GM23338 (cell line): ENCODE measurements around the gene TSPEAR. TPM values are rescaled to one million over a fixed set of nuclear protein-coding genes. Genes with fewer than 3 reads are reported as not detected.

Experiments used
- ATAC-seq: fragments of 200-7000 bp; cut with Tn5 transposase; 3 replicates; pipeline ENCODE4 v1.9.1; 2020
- DNase-seq: peaks from one replicate; pipeline ENCODE4 v3.0.0-alpha.2; 2015; ENCODE audit warnings: low spot score
- H2AFZ ChIP-seq: fragments of 200-600 bp; sonication (generic); 2 replicates; pipeline ENCODE4 v1.8.0; 2016; ENCODE audit warnings: antibody characterized with exemption, mild to moderate bottlenecking, moderate library complexity
- H3F3A ChIP-seq: fragments of 200-600 bp; sonication (generic); replicated peaks from 2 replicates; pipeline ENCODE4 v1.8.0; 2017; ENCODE audit warnings: antibody characterized with exemption, mixed run types, low read depth
- H3K27ac ChIP-seq: fragments of 200-600 bp; sonication (generic); 2 replicates; pipeline ENCODE4 v1.6.1; 2016; ENCODE audit warnings: low read depth
- H3K27me3 ChIP-seq: fragments of 200-600 bp; sonication (generic); 2 replicates; pipeline ENCODE4 v1.8.0; 2016; ENCODE audit warnings: mild to moderate bottlenecking, mixed run types, moderate library complexity; ENCODE audit not compliant: insufficient read depth
- H3K36me3 ChIP-seq: fragments of 200-600 bp; sonication (generic); 2 replicates; pipeline ENCODE4 v1.8.0; 2016; ENCODE audit warnings: mild to moderate bottlenecking; ENCODE audit not compliant: insufficient read depth
- H3K4me1 ChIP-seq: fragments of 200-600 bp; sonication (generic); 2 replicates; pipeline ENCODE4 v1.8.0; 2016; ENCODE audit warnings: mild to moderate bottlenecking, moderate library complexity; ENCODE audit not compliant: insufficient read depth
- H3K4me2 ChIP-seq: fragments of 200-600 bp; sonication (generic); 2 replicates; pipeline ENCODE4 v1.7.1; 2017; ENCODE audit warnings: mixed run types
- H3K4me3 ChIP-seq: fragments of 200-600 bp; sonication (generic); 2 replicates; pipeline ENCODE4 v1.6.1; 2016; ENCODE audit warnings: mixed run types
- H3K79me2 ChIP-seq: fragments of 200-600 bp; sonication (generic); replicated peaks from 2 replicates; pipeline ENCODE4 v1.8.0; 2017; ENCODE audit warnings: mild to moderate bottlenecking; ENCODE audit not compliant: insufficient read depth
- H3K9me2 ChIP-seq: fragments of 200-600 bp; sonication (generic); 2 replicates; pipeline ENCODE4 v1.8.0; 2017; ENCODE audit not compliant: insufficient read depth
- H4K20me1 ChIP-seq: fragments of 200-600 bp; sonication (generic); replicated peaks from 2 replicates; pipeline ENCODE4 v1.8.0; 2017; ENCODE audit warnings: mild to moderate bottlenecking; ENCODE audit not compliant: insufficient read depth
- H3K27ac Mint-ChIP-seq: 2 replicates; pipeline ENCODE4 v1.8.0; 2020; ENCODE audit warnings: inconsistent platforms, mild to moderate bottlenecking, moderate library complexity, mixed read lengths
- H3K27me3 Mint-ChIP-seq: 3 replicates; pipeline ENCODE4 v1.8.0; 2022; ENCODE audit warnings: low read depth, mild to moderate bottlenecking, moderate library complexity, mixed read lengths, inconsistent platforms; ENCODE audit not compliant: insufficient read depth, poor library complexity
- H3K36me3 Mint-ChIP-seq: 3 replicates; pipeline ENCODE4 v1.8.0; 2021; ENCODE audit warnings: low read depth, mild to moderate bottlenecking, inconsistent platforms, moderate library complexity, mixed read lengths
- H3K4me1 Mint-ChIP-seq: 3 replicates; pipeline ENCODE4 v1.8.0; 2020; ENCODE audit warnings: mild to moderate bottlenecking, inconsistent platforms, mixed read lengths
- H3K4me3 Mint-ChIP-seq: 3 replicates; pipeline ENCODE4 v1.8.0; 2021; ENCODE audit warnings: moderate library complexity, mild to moderate bottlenecking, inconsistent platforms, mixed read lengths
- H3K9me3 Mint-ChIP-seq: 3 replicates; pipeline ENCODE4 v1.8.0; 2020; ENCODE audit warnings: moderate library complexity, mild to moderate bottlenecking, inconsistent platforms, mixed read lengths
- ETS1 ChIP-seq: IDR thresholded peaks from 2 replicates; pipeline ENCODE4 v1.6.1; 2016; ENCODE audit warnings: antibody characterized with exemption
- EZH2 ChIP-seq: fragments of 200-600 bp; sonication (generic); IDR thresholded peaks from one replicate; pipeline ENCODE4 v1.8.0; 2017; ENCODE audit warnings: antibody characterized with exemption, mild to moderate bottlenecking, low read depth; ENCODE audit not compliant: unreplicated experiment
- JUNB ChIP-seq: IDR thresholded peaks from one replicate; pipeline ENCODE4 v1.6.1; 2016; ENCODE audit warnings: antibody characterized with exemption; ENCODE audit not compliant: unreplicated experiment
- NANOG ChIP-seq: IDR thresholded peaks from 2 replicates; pipeline ENCODE4 v1.6.1; 2016; ENCODE audit warnings: antibody characterized with exemption, borderline replicate concordance
- POLR2AphosphoS5 ChIP-seq: IDR thresholded peaks from 2 replicates; pipeline ENCODE4 v1.6.1; 2016; ENCODE audit warnings: antibody characterized with exemption, low read depth
- REST ChIP-seq: IDR thresholded peaks from one replicate; pipeline ENCODE4 v1.6.1; 2018; ENCODE audit warnings: antibody characterized with exemption; ENCODE audit not compliant: unreplicated experiment
- ZNF114 ChIP-seq: fragments of 250-450 bp; sonication (Bioruptor Pico); IDR thresholded peaks from 2 replicates; pipeline ENCODE4 v1.5.0; 2020; ENCODE audit warnings: mild to moderate bottlenecking, moderate library complexity
- ZNF331 ChIP-seq: fragments of 250-450 bp; sonication (Bioruptor Pico); IDR thresholded peaks from 2 replicates; pipeline ENCODE4 v1.5.0; 2020; ENCODE audit warnings: low read depth, mild to moderate bottlenecking, moderate library complexity
- polyA plus RNA-seq: library from polyadenylated mRNA; unstranded; fragments of >200 nt; fragmentation: Nextera tagmentation; extraction: Ambion mirVana; gene quantifications from 2 replicates; pipeline ENCODE4 v1.2.1, GENCODE V29; 2016
- total RNA-seq: library from RNA; depleted of rRNA; stranded (reverse); fragments of >200 nt; shearing (Covaris generic); gene quantifications from 2 replicates; pipeline ENCODE4 v1.2.3, GENCODE V29; 2014
- TF ChIP-seq, protein P1 (sequence below), 2 experiments: fragments of 200-600 bp in 1 of 2; sonication (generic) in 1 of 2; conservative IDR thresholded peaks; 2 replicates each; pipeline versions ENCODE4 v1.5.1 to v1.6.1; 2016 to 2017; ENCODE audit warnings: antibody characterized with exemption in 2 of 2, low read depth in 2 of 2, mild to moderate bottlenecking in 2 of 2, moderate library complexity in 1 of 2
- TF ChIP-seq, protein P2 (sequence below): fragments of 250-450 bp; sonication (Bioruptor Pico); IDR thresholded peaks from 2 replicates; pipeline ENCODE4 v1.5.0; 2020; ENCODE audit warnings: mild to moderate bottlenecking, moderate library complexity

The TSPEAR gene
- total and polyA plus RNA-seq, 2 experiments from 2014 or later, result 0.35 to 0.92 TPM

DNA sequence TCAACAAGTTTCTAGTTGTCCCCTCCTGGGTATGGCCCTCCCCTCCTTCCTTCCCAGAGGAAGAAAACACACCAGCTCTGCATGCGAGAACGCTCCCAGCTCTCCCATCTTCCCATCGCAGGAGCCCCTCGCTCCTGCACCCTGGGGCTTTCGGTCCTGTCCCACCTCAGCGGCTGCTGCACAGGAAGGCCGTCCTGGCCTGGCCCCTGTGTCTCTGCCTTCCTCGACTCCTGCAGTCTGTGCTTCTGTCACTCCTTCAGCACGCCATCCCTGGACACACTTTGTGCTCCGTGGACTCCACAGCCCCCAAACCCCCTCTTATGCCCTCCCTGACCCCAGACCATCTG, 194.6 kb downstream of the TSPEAR start (continued):
- TF ChIP-seq, protein P1, sequence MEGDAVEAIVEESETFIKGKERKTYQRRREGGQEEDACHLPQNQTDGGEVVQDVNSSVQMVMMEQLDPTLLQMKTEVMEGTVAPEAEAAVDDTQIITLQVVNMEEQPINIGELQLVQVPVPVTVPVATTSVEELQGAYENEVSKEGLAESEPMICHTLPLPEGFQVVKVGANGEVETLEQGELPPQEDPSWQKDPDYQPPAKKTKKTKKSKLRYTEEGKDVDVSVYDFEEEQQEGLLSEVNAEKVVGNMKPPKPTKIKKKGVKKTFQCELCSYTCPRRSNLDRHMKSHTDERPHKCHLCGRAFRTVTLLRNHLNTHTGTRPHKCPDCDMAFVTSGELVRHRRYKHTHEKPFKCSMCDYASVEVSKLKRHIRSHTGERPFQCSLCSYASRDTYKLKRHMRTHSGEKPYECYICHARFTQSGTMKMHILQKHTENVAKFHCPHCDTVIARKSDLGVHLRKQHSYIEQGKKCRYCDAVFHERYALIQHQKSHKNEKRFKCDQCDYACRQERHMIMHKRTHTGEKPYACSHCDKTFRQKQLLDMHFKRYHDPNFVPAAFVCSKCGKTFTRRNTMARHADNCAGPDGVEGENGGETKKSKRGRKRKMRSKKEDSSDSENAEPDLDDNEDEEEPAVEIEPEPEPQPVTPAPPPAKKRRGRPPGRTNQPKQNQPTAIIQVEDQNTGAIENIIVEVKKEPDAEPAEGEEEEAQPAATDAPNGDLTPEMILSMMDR (conservative IDR thresholded peaks at IDR 0.05; ENCODE audit: low read depth in 2 of 2), result no peak
- no peak for TF ChIP-seq POLR2AphosphoS5
- TF ChIP-seq EZH2, result no peak

GRCh38 chr21:44516342-44516741, 195.0 kb downstream of the TSPEAR start:
- Histone ChIP-seq H3K27me3 (no peaks in the 10 kb centered on the region), H3K9me2 (0 out of 2 replicates have a peak, but pooled peaks cover 6% of the 10 kb centered on the region), H4K20me1 (no peaks in the 10 kb centered on the region), H3K79me2 (no peaks in the 10 kb centered on the region), H3K4me1 (no peaks in the 10 kb centered on the region), H2AFZ (no peak overlapping the region), H3K36me3 (no peaks in the 10 kb centered on the region), H3K27ac (no peak overlapping the region), H3F3A (no peaks in the 10 kb centered on the region), H3K4me3 (no peak overlapping the region), H3K4me2 (no peak overlapping the region)
- ATAC-seq (no peak), DNase-seq (no peak)
- no peak overlapping the region for H3K27ac Mint-ChIP-seq
- no peaks in the 10 kb centered on the region; the same call in 2 of the 3 replicates for H3K4me1 Mint-ChIP-seq
- H3K27me3 Mint-ChIP-seq, result peaks cover 10% of the 10 kb centered on the region
- peaks cover 3% of the 10 kb centered on the region; the same call in 1 of the 3 replicates for H3K9me3 Mint-ChIP-seq
- no peak overlapping the region for H3K4me3 Mint-ChIP-seq
- H3K36me3 Mint-ChIP-seq, result peaks cover 4% of the 10 kb centered on the region; the same call in 1 of the 3 replicates
- TF ChIP-seq, protein P1 (conservative IDR thresholded peaks at IDR 0.05; ENCODE audit: low read depth in 2 of 2), result no peak
- TF ChIP-seq ZNF114 (CRISPR knock-in tag) (no peak), ETS1 (no peak), EZH2 (no peak), POLR2AphosphoS5 (no peak), REST (no peak), NANOG (no peak), JUNB (no peak), ZNF331 (CRISPR knock-in tag) (no peak)
- TF ChIP-seq, protein P2, sequence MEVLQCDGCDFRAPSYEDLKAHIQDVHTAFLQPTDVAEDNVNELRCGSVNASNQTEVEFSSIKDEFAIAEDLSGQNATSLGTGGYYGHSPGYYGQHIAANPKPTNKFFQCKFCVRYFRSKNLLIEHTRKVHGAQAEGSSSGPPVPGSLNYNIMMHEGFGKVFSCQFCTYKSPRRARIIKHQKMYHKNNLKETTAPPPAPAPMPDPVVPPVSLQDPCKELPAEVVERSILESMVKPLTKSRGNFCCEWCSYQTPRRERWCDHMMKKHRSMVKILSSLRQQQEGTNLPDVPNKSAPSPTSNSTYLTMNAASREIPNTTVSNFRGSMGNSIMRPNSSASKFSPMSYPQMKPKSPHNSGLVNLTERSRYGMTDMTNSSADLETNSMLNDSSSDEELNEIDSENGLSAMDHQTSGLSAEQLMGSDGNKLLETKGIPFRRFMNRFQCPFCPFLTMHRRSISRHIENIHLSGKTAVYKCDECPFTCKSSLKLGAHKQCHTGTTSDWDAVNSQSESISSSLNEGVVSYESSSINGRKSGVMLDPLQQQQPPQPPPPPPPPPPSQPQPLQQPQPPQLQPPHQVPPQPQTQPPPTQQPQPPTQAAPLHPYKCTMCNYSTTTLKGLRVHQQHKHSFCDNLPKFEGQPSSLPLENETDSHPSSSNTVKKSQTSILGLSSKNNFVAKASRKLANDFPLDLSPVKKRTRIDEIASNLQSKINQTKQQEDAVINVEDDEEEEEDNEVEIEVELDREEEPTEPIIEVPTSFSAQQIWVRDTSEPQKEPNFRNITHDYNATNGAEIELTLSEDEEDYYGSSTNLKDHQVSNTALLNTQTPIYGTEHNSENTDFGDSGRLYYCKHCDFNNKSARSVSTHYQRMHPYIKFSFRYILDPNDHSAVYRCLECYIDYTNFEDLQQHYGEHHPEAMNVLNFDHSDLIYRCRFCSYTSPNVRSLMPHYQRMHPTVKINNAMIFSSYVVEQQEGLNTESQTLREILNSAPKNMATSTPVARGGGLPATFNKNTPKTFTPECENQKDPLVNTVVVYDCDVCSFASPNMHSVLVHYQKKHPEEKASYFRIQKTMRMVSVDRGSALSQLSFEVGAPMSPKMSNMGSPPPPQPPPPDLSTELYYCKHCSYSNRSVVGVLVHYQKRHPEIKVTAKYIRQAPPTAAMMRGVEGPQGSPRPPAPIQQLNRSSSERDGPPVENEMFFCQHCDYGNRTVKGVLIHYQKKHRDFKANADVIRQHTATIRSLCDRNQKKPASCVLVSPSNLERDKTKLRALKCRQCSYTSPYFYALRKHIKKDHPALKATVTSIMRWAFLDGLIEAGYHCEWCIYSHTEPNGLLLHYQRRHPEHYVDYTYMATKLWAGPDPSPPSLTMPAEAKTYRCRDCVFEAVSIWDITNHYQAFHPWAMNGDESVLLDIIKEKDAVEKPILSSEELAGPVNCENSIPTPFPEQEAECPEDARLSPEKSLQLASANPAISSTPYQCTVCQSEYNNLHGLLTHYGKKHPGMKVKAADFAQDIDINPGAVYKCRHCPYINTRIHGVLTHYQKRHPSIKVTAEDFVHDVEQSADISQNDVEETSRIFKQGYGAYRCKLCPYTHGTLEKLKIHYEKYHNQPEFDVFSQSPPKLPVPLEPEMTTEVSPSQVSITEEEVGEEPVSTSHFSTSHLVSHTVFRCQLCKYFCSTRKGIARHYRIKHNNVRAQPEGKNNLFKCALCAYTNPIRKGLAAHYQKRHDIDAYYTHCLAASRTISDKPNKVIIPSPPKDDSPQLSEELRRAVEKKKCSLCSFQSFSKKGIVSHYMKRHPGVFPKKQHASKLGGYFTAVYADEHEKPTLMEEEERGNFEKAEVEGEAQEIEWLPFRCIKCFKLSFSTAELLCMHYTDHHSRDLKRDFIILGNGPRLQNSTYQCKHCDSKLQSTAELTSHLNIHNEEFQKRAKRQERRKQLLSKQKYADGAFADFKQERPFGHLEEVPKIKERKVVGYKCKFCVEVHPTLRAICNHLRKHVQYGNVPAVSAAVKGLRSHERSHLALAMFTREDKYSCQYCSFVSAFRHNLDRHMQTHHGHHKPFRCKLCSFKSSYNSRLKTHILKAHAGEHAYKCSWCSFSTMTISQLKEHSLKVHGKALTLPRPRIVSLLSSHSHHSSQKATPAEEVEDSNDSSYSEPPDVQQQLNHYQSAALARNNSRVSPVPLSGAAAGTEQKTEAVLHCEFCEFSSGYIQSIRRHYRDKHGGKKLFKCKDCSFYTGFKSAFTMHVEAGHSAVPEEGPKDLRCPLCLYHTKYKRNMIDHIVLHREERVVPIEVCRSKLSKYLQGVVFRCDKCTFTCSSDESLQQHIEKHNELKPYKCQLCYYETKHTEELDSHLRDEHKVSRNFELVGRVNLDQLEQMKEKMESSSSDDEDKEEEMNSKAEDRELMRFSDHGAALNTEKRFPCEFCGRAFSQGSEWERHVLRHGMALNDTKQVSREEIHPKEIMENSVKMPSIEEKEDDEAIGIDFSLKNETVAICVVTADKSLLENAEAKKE (CRISPR knock-in tag), result no peak
